Stimulated activated CD8-positive, alpha-beta memory T cell treated with anti-CD3 and anti-CD28 coated beads, Interleukin-4, amount 100 ng/mL, for 4 hours (primary cell): ENCODE data around the gene NAALAD2.

ENCODE experiments used
- DNase-seq, 2 donors: peaks; one replicate each; pipeline ENCODE4 v3.0.0-alpha.2; 2020; ENCODE audit warnings: low read depth in 2 of 2, low spot score in 1 of 2

Gene NAALAD2

DNA sequence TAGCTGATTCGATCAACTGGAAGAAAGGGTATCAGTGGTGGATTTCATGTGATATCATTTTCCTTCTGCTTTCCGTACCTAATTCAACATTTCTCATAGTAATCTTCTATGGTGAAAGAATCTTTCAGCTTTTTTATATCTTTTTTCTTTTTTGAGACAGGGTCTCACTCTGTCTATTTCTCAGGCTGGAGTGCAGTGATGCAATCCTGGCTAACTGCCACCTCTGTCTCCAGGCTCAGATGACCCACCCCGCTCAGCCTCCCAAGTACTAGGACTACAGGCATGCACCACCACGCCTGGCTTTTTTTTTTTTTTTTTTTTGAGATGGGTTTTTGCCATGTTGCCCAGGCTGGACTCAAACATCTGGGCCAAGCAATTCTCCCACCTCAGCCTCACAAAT, 107.0 kb downstream of the NAALAD2 start:
- no peak for DNase-seq
